Measurements from ENCODE around the gene SLC1A7.

DNA sequence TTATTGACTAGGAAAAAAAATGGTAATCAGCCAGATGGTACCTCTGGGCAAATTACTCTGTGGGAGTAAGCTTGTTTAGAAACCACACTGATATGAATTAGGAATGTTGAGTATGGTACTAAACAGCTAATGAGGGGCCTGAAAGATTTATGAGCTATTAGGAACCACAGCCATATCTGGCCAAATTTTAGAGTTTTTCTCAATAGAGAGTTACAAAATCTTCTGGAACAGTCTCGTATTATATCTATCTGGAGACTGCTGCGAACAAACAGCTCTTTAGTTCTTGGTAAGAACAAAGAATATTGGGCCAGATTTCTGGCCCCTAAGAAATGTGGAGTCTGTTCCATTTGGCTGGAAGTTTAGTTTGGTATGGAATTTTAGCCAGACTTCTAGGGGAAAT is 85.3 kb downstream of the SLC1A7 start:
- peak in 1 of 2 donors; percentile 46 for TF ChIP-seq POLR2AphosphoS5 (IDR thresholded peaks at IDR 0.05; ENCODE audit: insufficient read depth in 1 of 2, low read depth in 1 of 2)
- TF ChIP-seq, protein P1, sequence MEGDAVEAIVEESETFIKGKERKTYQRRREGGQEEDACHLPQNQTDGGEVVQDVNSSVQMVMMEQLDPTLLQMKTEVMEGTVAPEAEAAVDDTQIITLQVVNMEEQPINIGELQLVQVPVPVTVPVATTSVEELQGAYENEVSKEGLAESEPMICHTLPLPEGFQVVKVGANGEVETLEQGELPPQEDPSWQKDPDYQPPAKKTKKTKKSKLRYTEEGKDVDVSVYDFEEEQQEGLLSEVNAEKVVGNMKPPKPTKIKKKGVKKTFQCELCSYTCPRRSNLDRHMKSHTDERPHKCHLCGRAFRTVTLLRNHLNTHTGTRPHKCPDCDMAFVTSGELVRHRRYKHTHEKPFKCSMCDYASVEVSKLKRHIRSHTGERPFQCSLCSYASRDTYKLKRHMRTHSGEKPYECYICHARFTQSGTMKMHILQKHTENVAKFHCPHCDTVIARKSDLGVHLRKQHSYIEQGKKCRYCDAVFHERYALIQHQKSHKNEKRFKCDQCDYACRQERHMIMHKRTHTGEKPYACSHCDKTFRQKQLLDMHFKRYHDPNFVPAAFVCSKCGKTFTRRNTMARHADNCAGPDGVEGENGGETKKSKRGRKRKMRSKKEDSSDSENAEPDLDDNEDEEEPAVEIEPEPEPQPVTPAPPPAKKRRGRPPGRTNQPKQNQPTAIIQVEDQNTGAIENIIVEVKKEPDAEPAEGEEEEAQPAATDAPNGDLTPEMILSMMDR (IDR thresholded peaks at IDR 0.05), result no peak
